WTC11 (cell line): ENCODE data around the gene ILKAP. TPM values are rescaled to one million over a fixed set of nuclear protein-coding genes. Genes with fewer than 3 reads are reported as not detected.

Experiments used
- ATAC-seq: fragments of 200-7000 bp; cut with Tn5 transposase; 2 replicates; pipeline ENCODE4 v1.10.0; 2021; ENCODE audit warnings: mild to moderate bottlenecking, moderate library complexity
- CTCF ChIA-PET: fragments of 300-600 bp; sonication (Branson Sonifier 250); formaldehyde crosslinking; loops from one replicate; lab custom pipeline; 2021; ENCODE audit warnings: antibody characterized with exemption; lab: Charles Lee
- POLR2A ChIA-PET: fragments of 350-600 bp; sonication (Branson Sonifier 250); formaldehyde crosslinking; loops from one replicate; lab custom pipeline; 2021; ENCODE audit warnings: antibody characterized with exemption; lab: Charles Lee
- DNase-seq: peaks from one replicate; pipeline ENCODE4 v3.0.0; 2021; ENCODE audit warnings: low spot score
- H3K27ac Mint-ChIP-seq: 2 replicates; pipeline ENCODE4 v1.8.0; 2021; ENCODE audit warnings: mixed read lengths
- H3K27me3 Mint-ChIP-seq: 2 replicates; pipeline ENCODE4 v1.8.0; 2021; ENCODE audit warnings: low read depth, mild to moderate bottlenecking, moderate library complexity, mixed read lengths
- H3K36me3 Mint-ChIP-seq: 2 replicates; pipeline ENCODE4 v1.8.0; 2021; ENCODE audit warnings: mixed read lengths
- H3K4me1 Mint-ChIP-seq: 2 replicates; pipeline ENCODE4 v1.8.0; 2022; ENCODE audit warnings: mixed read lengths
- H3K4me3 Mint-ChIP-seq: 2 replicates; pipeline ENCODE4 v1.8.0; 2021; ENCODE audit warnings: mild to moderate bottlenecking, moderate library complexity, mixed read lengths
- H3K9me3 Mint-ChIP-seq: 2 replicates; pipeline ENCODE4 v1.8.0; 2021; ENCODE audit warnings: mixed read lengths
- CBFB ChIP-seq: sonication (generic); formaldehyde crosslinking; IDR thresholded peaks from 2 replicates; pipeline ENCODE4 v1.8.1; 2022; ENCODE audit warnings: mild to moderate bottlenecking, low read depth, missing genetic modification reagents
- CREM ChIP-seq: sonication (generic); formaldehyde crosslinking; IDR thresholded peaks from 2 replicates; pipeline ENCODE4 v1.8.1; 2022; ENCODE audit warnings: mild to moderate bottlenecking, missing genetic modification reagents, moderate library complexity
- EMX1 ChIP-seq: fragments of 250-450 bp; sonication (Bioruptor Pico); IDR thresholded peaks from 2 replicates; pipeline ENCODE4 v1.8.0; 2021; ENCODE audit warnings: mild to moderate bottlenecking
- JAZF1 ChIP-seq: fragments of 250-450 bp; sonication (Bioruptor Pico); IDR thresholded peaks from 2 replicates; pipeline ENCODE4 v1.9.0; 2021; ENCODE audit warnings: moderate library complexity, mild to moderate bottlenecking, inconsistent platforms
- JUN ChIP-seq: sonication (generic); formaldehyde crosslinking; IDR thresholded peaks from 2 replicates; pipeline ENCODE4 v1.8.0; 2023; ENCODE audit warnings: mild to moderate bottlenecking, missing genetic modification reagents
- NR2C2 ChIP-seq: sonication (generic); formaldehyde crosslinking; IDR thresholded peaks from 2 replicates; pipeline ENCODE4 v1.8.0; 2022; ENCODE audit warnings: mild to moderate bottlenecking, missing genetic modification reagents
- RORB ChIP-seq: fragments of 250-450 bp; sonication (Bioruptor Pico); IDR thresholded peaks from 2 replicates; pipeline ENCODE4 v1.9.0; 2021; ENCODE audit warnings: mild to moderate bottlenecking
- TCF7 ChIP-seq: sonication (generic); formaldehyde crosslinking; IDR thresholded peaks from 2 replicates; pipeline ENCODE4 v1.8.0; 2022; ENCODE audit warnings: mild to moderate bottlenecking, low read depth, missing genetic modification reagents, moderate library complexity
- TEAD4 ChIP-seq: sonication (generic); formaldehyde crosslinking; IDR thresholded peaks from 2 replicates; pipeline ENCODE4 v1.8.0; 2022; ENCODE audit warnings: mild to moderate bottlenecking, missing genetic modification reagents
- ZNF423 ChIP-seq: fragments of 250-450 bp; sonication (Bioruptor Pico); IDR thresholded peaks from 2 replicates; pipeline ENCODE4 v2.1.2; 2022; ENCODE audit warnings: mild to moderate bottlenecking, moderate library complexity
- total RNA-seq: library from RNA; stranded (reverse); gene quantifications from 3 replicates; pipeline ENCODE4 v1.2.3, GENCODE V29; 2021
- TF ChIP-seq, protein P1 (sequence below): sonication (generic); formaldehyde crosslinking; IDR thresholded peaks from 2 replicates; pipeline ENCODE4 v1.8.1; 2022; ENCODE audit warnings: low read depth, mild to moderate bottlenecking, moderate library complexity, missing genetic modification reagents, borderline replicate concordance
- TF ChIP-seq, protein P2 (sequence below): sonication (generic); formaldehyde crosslinking; IDR thresholded peaks from 2 replicates; pipeline ENCODE4 v1.8.1; 2022; ENCODE audit warnings: mild to moderate bottlenecking, moderate library complexity, missing genetic modification reagents
- TF ChIP-seq, protein P3 (sequence below): sonication (generic); formaldehyde crosslinking; IDR thresholded peaks from 2 replicates; pipeline ENCODE4 v1.8.1; 2023; ENCODE audit warnings: mild to moderate bottlenecking, missing genetic modification reagents
- TF ChIP-seq, protein P4 (sequence below): fragments of 250-450 bp; sonication (Bioruptor Pico); IDR thresholded peaks from 2 replicates; pipeline ENCODE4 v2.1.2; 2022; ENCODE audit warnings: mild to moderate bottlenecking, moderate library complexity
- TF ChIP-seq, protein P5 (sequence below): sonication (generic); formaldehyde crosslinking; IDR thresholded peaks from 2 replicates; pipeline ENCODE4 v1.8.1; 2023; ENCODE audit warnings: mild to moderate bottlenecking, missing genetic modification reagents, moderate library complexity
- TF ChIP-seq, protein P6 (sequence below): sonication (generic); formaldehyde crosslinking; IDR thresholded peaks from 2 replicates; pipeline ENCODE4 v1.8.1; 2023; ENCODE audit warnings: mild to moderate bottlenecking, missing genetic modification reagents, borderline replicate concordance
- TF ChIP-seq, protein P7 (sequence below): sonication (generic); formaldehyde crosslinking; IDR thresholded peaks from 2 replicates; pipeline ENCODE4 v1.8.1; 2022; ENCODE audit warnings: mild to moderate bottlenecking, missing genetic modification reagents, moderate library complexity, borderline replicate concordance
- TF ChIP-seq, protein P8 (sequence below): fragments of 250-450 bp; sonication (Bioruptor Pico); IDR thresholded peaks from 2 replicates; pipeline ENCODE4 v1.9.0; 2021; ENCODE audit warnings: mild to moderate bottlenecking
- TF ChIP-seq, protein P9 (sequence below): fragments of 250-450 bp; sonication (Bioruptor Pico); conservative IDR thresholded peaks from 2 replicates; pipeline ENCODE4 v1.9.0; 2021; ENCODE audit warnings: mild to moderate bottlenecking

The ILKAP gene
- total RNA-seq, 1 experiment from 2014 or later: 32.7 TPM

DNA sequence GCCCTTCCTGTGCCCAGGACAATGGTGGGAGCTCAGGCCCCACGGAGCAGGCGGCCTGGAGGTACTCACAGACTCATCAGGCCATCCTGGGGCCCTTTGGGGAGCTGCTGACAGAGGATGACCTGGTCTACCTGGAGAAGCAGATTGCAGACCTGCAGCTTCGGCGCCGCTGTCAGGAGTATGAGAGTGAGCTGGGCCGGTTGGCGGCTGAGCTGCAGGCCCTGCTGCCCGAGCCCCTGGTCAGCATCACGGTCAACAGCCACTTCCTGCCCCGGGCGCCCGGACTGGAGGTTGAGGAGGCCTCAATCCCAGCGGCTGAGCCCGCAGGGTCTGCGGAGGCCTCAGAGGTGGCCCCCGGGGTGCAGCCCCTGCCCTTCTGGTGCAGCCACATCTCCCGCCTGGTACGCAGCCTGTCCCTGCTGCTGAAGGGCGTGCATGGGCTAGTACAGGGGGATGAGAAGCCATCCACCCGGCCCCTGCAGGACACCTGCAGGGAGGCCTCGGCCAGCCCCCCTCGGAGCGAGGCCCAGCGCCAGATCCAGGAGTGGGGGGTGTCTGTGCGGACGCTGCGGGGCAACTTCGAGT, 73.3 kb downstream of the ILKAP start:
- no peak for ATAC-seq
- Mint-ChIP-seq H3K4me3 (no peak overlapping the region), H3K36me3 (no peaks in the 10 kb centered on the region)
- CTCF ChIA-PET: no interaction called here
- TF ChIP-seq, protein P1, sequence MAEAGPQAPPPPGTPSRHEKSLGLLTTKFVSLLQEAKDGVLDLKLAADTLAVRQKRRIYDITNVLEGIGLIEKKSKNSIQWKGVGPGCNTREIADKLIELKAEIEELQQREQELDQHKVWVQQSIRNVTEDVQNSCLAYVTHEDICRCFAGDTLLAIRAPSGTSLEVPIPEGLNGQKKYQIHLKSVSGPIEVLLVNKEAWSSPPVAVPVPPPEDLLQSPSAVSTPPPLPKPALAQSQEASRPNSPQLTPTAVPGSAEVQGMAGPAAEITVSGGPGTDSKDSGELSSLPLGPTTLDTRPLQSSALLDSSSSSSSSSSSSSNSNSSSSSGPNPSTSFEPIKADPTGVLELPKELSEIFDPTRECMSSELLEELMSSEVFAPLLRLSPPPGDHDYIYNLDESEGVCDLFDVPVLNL (CRISPR knock-in tag): no peak
- TF ChIP-seq ZNF423 (CRISPR knock-in tag) (no peak), TCF7 (CRISPR knock-in tag) (no peak), EMX1 (CRISPR knock-in tag) (no peak), NR2C2 (CRISPR knock-in tag) (no peak), CREM (CRISPR knock-in tag) (no peak), RORB (CRISPR knock-in tag) (no peak)
- TF ChIP-seq, protein P2, sequence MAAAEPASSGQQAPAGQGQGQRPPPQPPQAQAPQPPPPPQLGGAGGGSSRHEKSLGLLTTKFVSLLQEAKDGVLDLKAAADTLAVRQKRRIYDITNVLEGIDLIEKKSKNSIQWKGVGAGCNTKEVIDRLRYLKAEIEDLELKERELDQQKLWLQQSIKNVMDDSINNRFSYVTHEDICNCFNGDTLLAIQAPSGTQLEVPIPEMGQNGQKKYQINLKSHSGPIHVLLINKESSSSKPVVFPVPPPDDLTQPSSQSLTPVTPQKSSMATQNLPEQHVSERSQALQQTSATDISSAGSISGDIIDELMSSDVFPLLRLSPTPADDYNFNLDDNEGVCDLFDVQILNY (CRISPR knock-in tag): no peak
- TF ChIP-seq, protein P3, sequence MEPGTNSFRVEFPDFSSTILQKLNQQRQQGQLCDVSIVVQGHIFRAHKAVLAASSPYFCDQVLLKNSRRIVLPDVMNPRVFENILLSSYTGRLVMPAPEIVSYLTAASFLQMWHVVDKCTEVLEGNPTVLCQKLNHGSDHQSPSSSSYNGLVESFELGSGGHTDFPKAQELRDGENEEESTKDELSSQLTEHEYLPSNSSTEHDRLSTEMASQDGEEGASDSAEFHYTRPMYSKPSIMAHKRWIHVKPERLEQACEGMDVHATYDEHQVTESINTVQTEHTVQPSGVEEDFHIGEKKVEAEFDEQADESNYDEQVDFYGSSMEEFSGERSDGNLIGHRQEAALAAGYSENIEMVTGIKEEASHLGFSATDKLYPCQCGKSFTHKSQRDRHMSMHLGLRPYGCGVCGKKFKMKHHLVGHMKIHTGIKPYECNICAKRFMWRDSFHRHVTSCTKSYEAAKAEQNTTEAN (CRISPR knock-in tag): no peak
- TF ChIP-seq, protein P4, sequence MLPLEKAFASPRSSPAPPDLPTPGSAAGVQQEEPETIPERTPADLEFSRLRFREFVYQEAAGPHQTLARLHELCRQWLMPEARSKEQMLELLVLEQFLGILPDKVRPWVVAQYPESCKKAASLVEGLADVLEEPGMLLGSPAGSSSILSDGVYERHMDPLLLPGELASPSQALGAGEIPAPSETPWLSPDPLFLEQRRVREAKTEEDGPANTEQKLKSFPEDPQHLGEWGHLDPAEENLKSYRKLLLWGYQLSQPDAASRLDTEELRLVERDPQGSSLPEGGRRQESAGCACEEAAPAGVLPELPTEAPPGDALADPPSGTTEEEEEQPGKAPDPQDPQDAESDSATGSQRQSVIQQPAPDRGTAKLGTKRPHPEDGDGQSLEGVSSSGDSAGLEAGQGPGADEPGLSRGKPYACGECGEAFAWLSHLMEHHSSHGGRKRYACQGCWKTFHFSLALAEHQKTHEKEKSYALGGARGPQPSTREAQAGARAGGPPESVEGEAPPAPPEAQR (CRISPR knock-in tag): no peak
- TF ChIP-seq, protein P5, sequence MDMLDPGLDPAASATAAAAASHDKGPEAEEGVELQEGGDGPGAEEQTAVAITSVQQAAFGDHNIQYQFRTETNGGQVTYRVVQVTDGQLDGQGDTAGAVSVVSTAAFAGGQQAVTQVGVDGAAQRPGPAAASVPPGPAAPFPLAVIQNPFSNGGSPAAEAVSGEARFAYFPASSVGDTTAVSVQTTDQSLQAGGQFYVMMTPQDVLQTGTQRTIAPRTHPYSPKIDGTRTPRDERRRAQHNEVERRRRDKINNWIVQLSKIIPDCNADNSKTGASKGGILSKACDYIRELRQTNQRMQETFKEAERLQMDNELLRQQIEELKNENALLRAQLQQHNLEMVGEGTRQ (CRISPR knock-in tag): no peak
- TF ChIP-seq, all 79 proteins: peak for 0
- POLR2A ChIA-PET: no interaction called here
- Mint-ChIP-seq H3K27ac (no peak overlapping the region), H3K27me3 (no peaks in the 10 kb centered on the region), H3K9me3 (no peaks in the 10 kb centered on the region), H3K4me1 (no peaks in the 10 kb centered on the region)
- DNase-seq: no peak

DNA sequence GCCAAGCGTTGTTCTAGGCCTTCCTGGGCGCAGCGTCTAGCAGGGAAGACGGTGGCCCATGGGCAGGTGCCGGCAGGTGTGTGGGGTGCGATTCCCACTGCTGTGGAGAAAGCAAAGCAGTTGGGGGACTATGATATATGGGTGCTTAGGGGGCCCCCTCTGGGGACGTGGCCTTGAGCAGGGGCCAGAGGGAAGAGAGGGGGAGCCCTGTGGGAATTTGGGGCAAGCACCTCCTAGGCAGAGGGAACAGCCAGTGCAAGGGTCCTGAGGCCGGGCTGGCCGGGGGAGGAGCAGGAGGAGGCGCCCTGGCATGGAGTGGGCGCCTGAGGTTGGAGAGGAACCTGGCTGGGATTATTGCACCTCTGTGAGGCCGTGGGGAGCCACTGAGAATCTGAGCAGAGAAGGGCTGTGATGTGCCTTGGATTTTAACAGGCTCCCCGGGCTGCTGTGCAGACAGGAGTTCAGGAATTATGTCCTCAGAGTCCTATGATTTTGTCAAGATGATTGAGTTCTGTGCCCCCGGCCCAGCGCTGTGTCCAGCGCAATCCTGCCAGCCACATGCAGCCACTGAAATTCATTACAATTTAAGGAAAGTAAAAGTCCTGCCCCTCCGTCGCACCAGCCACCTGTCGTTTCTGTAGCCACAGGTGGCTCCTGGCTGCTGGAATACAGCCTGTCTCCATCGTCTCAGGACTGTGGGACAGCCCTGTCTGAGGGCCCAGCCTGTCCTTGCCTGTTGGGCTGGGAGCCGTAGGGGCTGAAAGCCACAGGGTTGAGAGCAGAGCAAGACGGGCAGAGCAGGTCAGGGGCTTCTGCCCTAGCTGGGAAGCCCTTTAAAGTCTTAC, 74.1 kb downstream of the ILKAP start:
- Mint-ChIP-seq H3K36me3 (no peaks in the 10 kb centered on the region), H3K27ac (no peak overlapping the region), H3K4me3 (no peak overlapping the region), H3K9me3 (no peaks in the 10 kb centered on the region), H3K27me3 (no peaks in the 10 kb centered on the region), H3K4me1 (no peaks in the 10 kb centered on the region)
- POLR2A ChIA-PET: no interaction called here
- ATAC-seq (no peak), DNase-seq (no peak)
- CTCF ChIA-PET: interaction anchor here (1.0 to 2.7 kb wide), 8 partner anchors 9 to 557 kb away, joined by 3 to 41 read pairs (median 7); partner anchors contain the start of gene KLHL30
- TF ChIP-seq, protein P6, sequence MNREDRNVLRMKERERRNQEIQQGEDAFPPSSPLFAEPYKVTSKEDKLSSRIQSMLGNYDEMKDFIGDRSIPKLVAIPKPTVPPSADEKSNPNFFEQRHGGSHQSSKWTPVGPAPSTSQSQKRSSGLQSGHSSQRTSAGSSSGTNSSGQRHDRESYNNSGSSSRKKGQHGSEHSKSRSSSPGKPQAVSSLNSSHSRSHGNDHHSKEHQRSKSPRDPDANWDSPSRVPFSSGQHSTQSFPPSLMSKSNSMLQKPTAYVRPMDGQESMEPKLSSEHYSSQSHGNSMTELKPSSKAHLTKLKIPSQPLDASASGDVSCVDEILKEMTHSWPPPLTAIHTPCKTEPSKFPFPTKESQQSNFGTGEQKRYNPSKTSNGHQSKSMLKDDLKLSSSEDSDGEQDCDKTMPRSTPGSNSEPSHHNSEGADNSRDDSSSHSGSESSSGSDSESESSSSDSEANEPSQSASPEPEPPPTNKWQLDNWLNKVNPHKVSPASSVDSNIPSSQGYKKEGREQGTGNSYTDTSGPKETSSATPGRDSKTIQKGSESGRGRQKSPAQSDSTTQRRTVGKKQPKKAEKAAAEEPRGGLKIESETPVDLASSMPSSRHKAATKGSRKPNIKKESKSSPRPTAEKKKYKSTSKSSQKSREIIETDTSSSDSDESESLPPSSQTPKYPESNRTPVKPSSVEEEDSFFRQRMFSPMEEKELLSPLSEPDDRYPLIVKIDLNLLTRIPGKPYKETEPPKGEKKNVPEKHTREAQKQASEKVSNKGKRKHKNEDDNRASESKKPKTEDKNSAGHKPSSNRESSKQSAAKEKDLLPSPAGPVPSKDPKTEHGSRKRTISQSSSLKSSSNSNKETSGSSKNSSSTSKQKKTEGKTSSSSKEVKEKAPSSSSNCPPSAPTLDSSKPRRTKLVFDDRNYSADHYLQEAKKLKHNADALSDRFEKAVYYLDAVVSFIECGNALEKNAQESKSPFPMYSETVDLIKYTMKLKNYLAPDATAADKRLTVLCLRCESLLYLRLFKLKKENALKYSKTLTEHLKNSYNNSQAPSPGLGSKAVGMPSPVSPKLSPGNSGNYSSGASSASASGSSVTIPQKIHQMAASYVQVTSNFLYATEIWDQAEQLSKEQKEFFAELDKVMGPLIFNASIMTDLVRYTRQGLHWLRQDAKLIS (CRISPR knock-in tag): no peak
- TF ChIP-seq JUN (CRISPR knock-in tag) (no peak), CBFB (CRISPR knock-in tag) (no peak), JAZF1 (no peak), TEAD4 (CRISPR knock-in tag) (no peak)
- TF ChIP-seq, protein P7, sequence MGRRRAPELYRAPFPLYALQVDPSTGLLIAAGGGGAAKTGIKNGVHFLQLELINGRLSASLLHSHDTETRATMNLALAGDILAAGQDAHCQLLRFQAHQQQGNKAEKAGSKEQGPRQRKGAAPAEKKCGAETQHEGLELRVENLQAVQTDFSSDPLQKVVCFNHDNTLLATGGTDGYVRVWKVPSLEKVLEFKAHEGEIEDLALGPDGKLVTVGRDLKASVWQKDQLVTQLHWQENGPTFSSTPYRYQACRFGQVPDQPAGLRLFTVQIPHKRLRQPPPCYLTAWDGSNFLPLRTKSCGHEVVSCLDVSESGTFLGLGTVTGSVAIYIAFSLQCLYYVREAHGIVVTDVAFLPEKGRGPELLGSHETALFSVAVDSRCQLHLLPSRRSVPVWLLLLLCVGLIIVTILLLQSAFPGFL: no peak
- TF ChIP-seq, protein P8, sequence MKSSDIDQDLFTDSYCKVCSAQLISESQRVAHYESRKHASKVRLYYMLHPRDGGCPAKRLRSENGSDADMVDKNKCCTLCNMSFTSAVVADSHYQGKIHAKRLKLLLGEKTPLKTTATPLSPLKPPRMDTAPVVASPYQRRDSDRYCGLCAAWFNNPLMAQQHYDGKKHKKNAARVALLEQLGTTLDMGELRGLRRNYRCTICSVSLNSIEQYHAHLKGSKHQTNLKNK: no peak
- TF ChIP-seq, protein P9, sequence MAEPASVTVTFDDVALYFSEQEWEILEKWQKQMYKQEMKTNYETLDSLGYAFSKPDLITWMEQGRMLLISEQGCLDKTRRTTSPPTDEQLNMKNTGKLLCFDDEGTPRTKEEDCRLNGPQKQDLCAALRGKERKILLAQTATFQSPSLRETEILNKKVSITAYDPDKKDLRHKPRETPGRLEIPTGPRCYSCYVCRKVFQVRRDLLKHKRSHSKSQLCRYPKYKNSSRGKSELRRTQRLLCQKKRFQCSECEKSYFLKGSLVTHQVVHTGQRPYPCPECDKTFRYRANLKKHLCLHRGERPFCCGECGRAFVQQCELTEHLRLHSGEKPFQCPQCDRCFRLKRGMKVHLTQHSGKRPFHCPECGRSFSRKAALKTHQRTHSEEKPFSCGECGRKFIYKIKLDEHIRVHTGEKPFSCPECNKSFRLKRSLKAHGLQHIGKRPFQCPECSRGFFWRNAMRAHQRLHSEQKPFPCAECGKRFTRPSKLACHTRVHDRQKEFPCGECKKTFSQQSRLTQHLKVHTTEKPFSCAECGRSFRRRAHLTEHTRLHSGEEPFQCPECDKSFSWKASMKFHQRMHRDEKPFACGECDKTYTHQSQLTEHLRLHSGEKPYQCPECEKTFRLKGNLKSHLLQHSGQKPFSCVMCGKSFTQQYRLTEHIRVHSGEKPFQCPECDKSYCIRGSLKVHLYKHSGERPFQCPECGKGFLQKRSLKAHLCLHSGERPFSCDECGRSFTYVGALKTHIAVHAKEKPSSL (CRISPR knock-in tag): no peak
